Left cardiac atrium (tissue), 4 donors: ENCODE results near the gene C3orf85. TPM values are rescaled to one million over a fixed set of nuclear protein-coding genes. Genes with fewer than 3 reads are reported as not detected.
"Not testable (repeated sequence)": the region's sequence is repeated elsewhere in the genome, so short reads cannot be mapped to it uniquely, and the experiment has no call there.

Experiments used
- ATAC-seq, 2 donors: fragments of 200-7000 bp; cut with Tn5 transposase; one replicate each; pipeline ENCODE4 v1.9.1; 2020; ENCODE audit warnings: mild to moderate bottlenecking in 2 of 2, moderate library complexity in 2 of 2
- DNase-seq: peaks from one replicate; pipeline ENCODE4 v3.0.0-alpha.2; 2020
- intact Hi-C, 2 donors: fragments of 100-400 bp; cut with DNase I; formaldehyde crosslinking; loops; one replicate each; pipeline versions ENCODE4 v1.14.1 to v1.15.1; 2022 to 2023
- long read RNA-seq: library from polyadenylated mRNA; unstranded; transcript quantifications from one replicate; pipeline ENCODE4 v2.0.0, GENCODE V29; 2021
- total RNA-seq, 2 donors: library from RNA; stranded (reverse); fragmentation: NEBNext Ultra II Directional; extraction: Animal tissue kit (Norgen Biotek cat#: 25700); gene quantifications; one replicate each; pipeline ENCODE4 v1.2.1, GENCODE V29; 2021
- donor health status: DM: no; HTN: yes; CAD: no.
- donor health status: DM: no; HTN: yes; CAD: no; lungs with severe emphysema.
- donor health status: DM: yes; HTN: yes; CAD: no.
- donor health status: Dilated cardiomyopathy.

Gene C3orf85
- not detected for total RNA-seq
- long read RNA-seq = 0 reads

- intact Hi-C loops = no loop called here
- DNase-seq (no peak), ATAC-seq (no peak)
Measured at GRCh38 chr3:109136523-109136922, at the start of gene C3orf85. Gene C3orf85 (plus strand): TSS chr3:109136719. CDS start chr3:109136848, 129 bp downstream.

GRCh38 chr3:109089265-109089664 is 47.3 kb upstream of the C3orf85 start:
- ATAC-seq (no peak), DNase-seq (no peak)
- intact Hi-C loops = no loop called here

GRCh38 chr3:109091846-109092245 is 44.7 kb upstream of the C3orf85 start:
- intact Hi-C loops = no loop called here
- no peak for DNase-seq
- ATAC-seq = no peak

GRCh38 chr3:109093561-109093960 is 43.0 kb upstream of the C3orf85 start:
- intact Hi-C loops = no loop called here
- DNase-seq (no peak), ATAC-seq (no peak)

GRCh38 chr3:109095166-109095565 is 41.4 kb upstream of the C3orf85 start:
- no peak for ATAC-seq
- no peak for DNase-seq
- intact Hi-C loops = no loop called here

- DNase-seq = no peak
- no peak for ATAC-seq
- intact Hi-C loops = no loop called here
Measured at GRCh38 chr3:109098079-109098644, 38.4 kb upstream of the C3orf85 start.

GRCh38 chr3:109109574-109109973 is 26.9 kb upstream of the C3orf85 start:
- ATAC-seq (no peak), DNase-seq (no peak)
- intact Hi-C loops = no loop called here

- DNase-seq (no peak), ATAC-seq (no peak)
- intact Hi-C loops = no loop called here
Measured at GRCh38 chr3:109112946-109113760, 23.4 kb upstream of the C3orf85 start.

- ATAC-seq (no peak), DNase-seq (no peak)
- intact Hi-C loops = no loop called here
Measured at GRCh38 chr3:109114746-109115145, 21.8 kb upstream of the C3orf85 start.

GRCh38 chr3:109115451-109115850 is 21.1 kb upstream of the C3orf85 start:
- DNase-seq = no peak
- intact Hi-C loops = no loop called here
- no peak for ATAC-seq

GRCh38 chr3:109116031-109116430 is 20.5 kb upstream of the C3orf85 start:
- ATAC-seq (no peak), DNase-seq (no peak)
- intact Hi-C loops = no loop called here

- intact Hi-C loops = no loop called here
- no peak for ATAC-seq
- no peak for DNase-seq
Measured at GRCh38 chr3:109117939-109118338, 18.6 kb upstream of the C3orf85 start, which contains the start of gene MORC1. Gene MORC1 (minus strand): TSS chr3:109118134. CDS start chr3:109118059, 75 bp downstream.

GRCh38 chr3:109118584-109118983 is 17.9 kb upstream of the C3orf85 start:
- ATAC-seq (no peak), DNase-seq (no peak)
- intact Hi-C loops = no loop called here

- ATAC-seq = no peak
- DNase-seq = no peak
- intact Hi-C loops = no loop called here
Measured at GRCh38 chr3:109122690-109123089, 13.8 kb upstream of the C3orf85 start.

GRCh38 chr3:109125902-109126301 is 10.6 kb upstream of the C3orf85 start:
- no peak for DNase-seq
- intact Hi-C loops = no loop called here

GRCh38 chr3:109127553-109127952 is 9.0 kb upstream of the C3orf85 start:
- ATAC-seq (no peak), DNase-seq (no peak)
- intact Hi-C loops = no loop called here

More at GRCh38 chr3:109125902-109126301, 10.6 kb upstream of the C3orf85 start:
- no peak for ATAC-seq

GRCh38 chr3:109131276-109131675 is 5.2 kb upstream of the C3orf85 start:
- intact Hi-C loops = no loop called here
- DNase-seq (no peak), ATAC-seq (no peak)

GRCh38 chr3:109132801-109133473 is 3.6 kb upstream of the C3orf85 start:
- peak in 1 of 2 donors; percentile 93 for ATAC-seq

GRCh38 chr3:109133474-109133816 is 3.1 kb upstream of the C3orf85 start:
- ATAC-seq, DNase-seq, intact Hi-C loops: not testable (repeated sequence)

More at GRCh38 chr3:109132801-109133473, 3.6 kb upstream of the C3orf85 start:
- intact Hi-C loops = no loop called here
- DNase-seq = no peak

GRCh38 chr3:109137761-109138160 is 1.2 kb downstream of the C3orf85 start:
- ATAC-seq (no peak), DNase-seq (no peak)
- intact Hi-C loops = no loop called here
